AG09309 (cell line): ENCODE results near the gene SVIL.

Source experiments
- DNase-seq: peaks from one replicate; pipeline ENCODE4 v3.0.0-alpha.2; 2010; ENCODE audit warnings: low read depth
- H3K4me3 ChIP-seq: 2 replicates; pipeline ENCODE4 v1.5.1; 2011; ENCODE audit warnings: mild to moderate bottlenecking, low read depth, low read length, moderate library complexity; ENCODE audit not compliant: control insufficient read depth
- TF ChIP-seq, protein P1 (sequence below): IDR thresholded peaks from 2 replicates; pipeline ENCODE4 v1.5.1; 2011; ENCODE audit warnings: mild to moderate bottlenecking, low read depth, low read length, inconsistent platforms; ENCODE audit not compliant: insufficient read depth, control insufficient read depth; ENCODE audit errors: missing control alignments

Gene SVIL, protein sequence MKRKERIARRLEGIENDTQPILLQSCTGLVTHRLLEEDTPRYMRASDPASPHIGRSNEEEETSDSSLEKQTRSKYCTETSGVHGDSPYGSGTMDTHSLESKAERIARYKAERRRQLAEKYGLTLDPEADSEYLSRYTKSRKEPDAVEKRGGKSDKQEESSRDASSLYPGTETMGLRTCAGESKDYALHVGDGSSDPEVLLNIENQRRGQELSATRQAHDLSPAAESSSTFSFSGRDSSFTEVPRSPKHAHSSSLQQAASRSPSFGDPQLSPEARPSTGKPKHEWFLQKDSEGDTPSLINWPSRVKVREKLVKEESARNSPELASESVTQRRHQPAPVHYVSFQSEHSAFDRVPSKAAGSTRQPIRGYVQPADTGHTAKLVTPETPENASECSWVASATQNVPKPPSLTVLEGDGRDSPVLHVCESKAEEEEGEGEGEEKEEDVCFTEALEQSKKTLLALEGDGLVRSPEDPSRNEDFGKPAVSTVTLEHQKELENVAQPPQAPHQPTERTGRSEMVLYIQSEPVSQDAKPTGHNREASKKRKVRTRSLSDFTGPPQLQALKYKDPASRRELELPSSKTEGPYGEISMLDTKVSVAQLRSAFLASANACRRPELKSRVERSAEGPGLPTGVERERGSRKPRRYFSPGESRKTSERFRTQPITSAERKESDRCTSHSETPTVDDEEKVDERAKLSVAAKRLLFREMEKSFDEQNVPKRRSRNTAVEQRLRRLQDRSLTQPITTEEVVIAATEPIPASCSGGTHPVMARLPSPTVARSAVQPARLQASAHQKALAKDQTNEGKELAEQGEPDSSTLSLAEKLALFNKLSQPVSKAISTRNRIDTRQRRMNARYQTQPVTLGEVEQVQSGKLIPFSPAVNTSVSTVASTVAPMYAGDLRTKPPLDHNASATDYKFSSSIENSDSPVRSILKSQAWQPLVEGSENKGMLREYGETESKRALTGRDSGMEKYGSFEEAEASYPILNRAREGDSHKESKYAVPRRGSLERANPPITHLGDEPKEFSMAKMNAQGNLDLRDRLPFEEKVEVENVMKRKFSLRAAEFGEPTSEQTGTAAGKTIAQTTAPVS (N-terminal part only)

GRCh38 chr10:29634764-29635625, at the start of gene SVIL:
Gene SVIL, minus strand, starts transcription at chr10:29634971. Its CDS starts 79,913 bp downstream, at chr10:29555058.
- DNase-seq: no peak
- TF ChIP-seq, protein P1, sequence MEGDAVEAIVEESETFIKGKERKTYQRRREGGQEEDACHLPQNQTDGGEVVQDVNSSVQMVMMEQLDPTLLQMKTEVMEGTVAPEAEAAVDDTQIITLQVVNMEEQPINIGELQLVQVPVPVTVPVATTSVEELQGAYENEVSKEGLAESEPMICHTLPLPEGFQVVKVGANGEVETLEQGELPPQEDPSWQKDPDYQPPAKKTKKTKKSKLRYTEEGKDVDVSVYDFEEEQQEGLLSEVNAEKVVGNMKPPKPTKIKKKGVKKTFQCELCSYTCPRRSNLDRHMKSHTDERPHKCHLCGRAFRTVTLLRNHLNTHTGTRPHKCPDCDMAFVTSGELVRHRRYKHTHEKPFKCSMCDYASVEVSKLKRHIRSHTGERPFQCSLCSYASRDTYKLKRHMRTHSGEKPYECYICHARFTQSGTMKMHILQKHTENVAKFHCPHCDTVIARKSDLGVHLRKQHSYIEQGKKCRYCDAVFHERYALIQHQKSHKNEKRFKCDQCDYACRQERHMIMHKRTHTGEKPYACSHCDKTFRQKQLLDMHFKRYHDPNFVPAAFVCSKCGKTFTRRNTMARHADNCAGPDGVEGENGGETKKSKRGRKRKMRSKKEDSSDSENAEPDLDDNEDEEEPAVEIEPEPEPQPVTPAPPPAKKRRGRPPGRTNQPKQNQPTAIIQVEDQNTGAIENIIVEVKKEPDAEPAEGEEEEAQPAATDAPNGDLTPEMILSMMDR: no peak
- H3K4me3 ChIP-seq: no peak within 1 kb of the TSS

GRCh38 chr10:29681676-29682448, 47.1 kb upstream of the SVIL start:
- no peak overlapping the region for H3K4me3 ChIP-seq
- TF ChIP-seq, protein P1: no peak
- DNase-seq: no peak

DNA sequence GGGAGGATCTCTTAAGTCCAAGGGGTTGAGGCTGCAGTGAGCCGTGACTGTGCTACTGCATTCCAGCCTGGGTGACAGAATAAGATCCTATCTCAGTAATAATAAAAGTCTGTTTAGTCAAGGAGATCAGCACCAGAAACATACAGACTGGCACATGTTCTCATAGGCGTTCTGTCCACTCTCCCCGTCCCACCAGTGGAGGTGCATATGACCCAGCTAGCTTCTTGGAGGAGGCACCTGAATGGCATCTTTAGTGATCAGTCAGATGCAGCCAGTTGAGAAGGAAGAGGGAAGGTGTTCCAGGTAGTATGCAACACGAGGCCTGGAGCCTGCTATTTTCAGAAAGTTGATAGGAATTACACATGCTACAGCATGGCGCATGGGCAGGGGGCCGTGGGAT, 45.3 kb upstream of the SVIL start:
- no peak overlapping the region for H3K4me3 ChIP-seq
- DNase-seq: no peak
- TF ChIP-seq, protein P1: no peak

DNA sequence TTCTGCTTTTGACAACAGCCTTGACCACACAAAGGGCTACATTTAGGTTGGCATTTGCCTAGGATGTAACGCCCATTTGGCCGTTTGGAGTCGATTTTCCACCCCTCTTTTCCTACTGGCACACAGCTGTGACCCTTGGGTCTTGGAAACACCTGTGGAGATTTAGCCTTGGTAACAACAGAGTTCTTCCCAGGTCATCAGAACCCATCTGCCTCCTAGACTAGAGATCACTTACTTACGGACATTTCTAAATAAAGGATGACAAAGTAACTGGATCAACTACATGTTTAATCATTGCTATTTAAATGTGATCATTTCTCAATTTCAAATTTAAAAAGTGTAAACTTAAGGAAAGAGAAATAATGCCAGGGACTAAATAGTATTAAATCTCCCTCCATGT, 42.0 kb upstream of the SVIL start:
- DNase-seq: no peak
- TF ChIP-seq, protein P1: no peak
- no peak overlapping the region for H3K4me3 ChIP-seq

GRCh38 chr10:29675984-29676383, 41.2 kb upstream of the SVIL start:
- no peak overlapping the region for H3K4me3 ChIP-seq
- TF ChIP-seq, protein P1: no peak
- no peak for DNase-seq
